ENCODE results near the gene NUDT10. TPM values are rescaled to one million over a fixed set of nuclear protein-coding genes. Genes with fewer than 3 reads are reported as not detected.
A peak's percentile ranks its signal among the peaks of the same experiment; 100 is the strongest.

The NUDT10 gene
- total RNA-seq, 2 donors from 2014 or later = 0.41 to 0.79 TPM

GRCh38 chrX:51336584-51336983 is 4.0 kb downstream of the NUDT10 start:
- Histone ChIP-seq H3K27me3 (no peaks in the 10 kb centered on the region), H3K4me1 (no peaks in the 10 kb centered on the region)
- peak; percentile 26 to 69 for TF ChIP-seq CTCF (IDR thresholded peaks at IDR 0.05)

DNA sequence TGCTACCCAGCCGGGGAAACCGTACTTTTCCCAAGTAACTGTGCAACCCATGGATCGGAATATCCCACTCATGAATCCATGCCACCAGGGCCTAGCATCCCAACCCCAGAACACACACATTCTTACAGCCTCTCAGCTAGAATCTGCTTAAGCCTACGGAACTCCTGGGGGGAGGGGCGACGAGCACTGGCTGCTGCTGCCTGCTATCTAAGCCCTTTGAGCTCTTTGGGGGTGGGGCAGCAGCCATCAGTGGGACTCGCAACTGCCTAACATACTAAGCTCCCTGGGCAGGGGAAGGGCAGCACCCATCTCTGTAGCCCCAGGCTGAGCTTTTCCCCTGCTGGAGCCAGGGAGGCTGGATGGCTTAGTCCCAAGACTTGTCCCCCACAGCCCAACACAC is 28.6 kb downstream of the NUDT10 start:
- H3K4me1 ChIP-seq = no peaks in the 10 kb centered on the region
- no peak overlapping the region for H3K4me3 ChIP-seq
- H3K27ac ChIP-seq = no peak overlapping the region
- no peak for DNase-seq (ENCODE audit: low spot score)
- H3K27me3 ChIP-seq = no peaks in the 10 kb centered on the region
- H3K36me3 ChIP-seq = no peaks in the 10 kb centered on the region
- peaks cover 0 to 8% of the 10 kb centered on the region in 2 donors for H3K9me3 ChIP-seq
- TF ChIP-seq CTCF (IDR thresholded peaks at IDR 0.05) = no peak

More at GRCh38 chrX:51336584-51336983, 4.0 kb downstream of the NUDT10 start:
- no peak overlapping the region for H3K4me3 ChIP-seq
- no peak for DNase-seq (ENCODE audit: low spot score)
- no peaks in the 10 kb centered on the region for H3K9me3 ChIP-seq
- H3K36me3 ChIP-seq = no peaks in the 10 kb centered on the region
- no peak overlapping the region for H3K27ac ChIP-seq

DNA sequence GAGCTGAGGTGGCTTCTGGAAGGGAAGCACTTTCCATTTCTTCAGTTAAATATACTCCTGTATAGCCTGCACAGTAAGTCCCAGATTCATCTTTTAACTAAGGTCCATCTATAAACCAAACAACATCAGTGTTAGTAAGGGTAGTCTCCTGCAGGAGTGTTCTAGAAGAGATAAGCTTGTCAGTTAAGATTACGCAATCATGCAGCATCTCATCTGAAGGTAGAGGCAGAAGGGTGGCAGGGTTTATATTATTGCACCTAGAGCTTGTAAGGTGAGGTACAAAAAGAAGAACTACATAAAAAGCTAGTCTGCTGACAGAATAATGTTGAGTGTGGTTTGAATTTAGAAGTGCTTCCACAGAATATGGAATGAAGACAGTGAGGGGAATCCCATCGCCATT is 44.0 kb downstream of the NUDT10 start:
- Histone ChIP-seq H3K36me3 (no peaks in the 10 kb centered on the region), H3K9me3 (no peaks in the 10 kb centered on the region), H3K27ac (no peak overlapping the region), H3K27me3 (no peaks in the 10 kb centered on the region), H3K4me1 (no peaks in the 10 kb centered on the region), H3K4me3 (no peak overlapping the region)
- no peak for TF ChIP-seq CTCF (IDR thresholded peaks at IDR 0.05)
- no peak for DNase-seq (ENCODE audit: low spot score)

Other genes starting within 250 kb of the NUDT10 start
- gene NUDT11, start 163.8 kb downstream of the NUDT10 start, total RNA-seq = under 1 TPM in 1 of 2 donors, not detected in 1; 0.75 TPM